ENCODE data around the gene CCDC88C. TPM values are rescaled to one million over a fixed set of nuclear protein-coding genes. Genes with fewer than 3 reads are reported as not detected.

Gene CCDC88C
- total RNA-seq, 1 donor = 174 TPM

DNA sequence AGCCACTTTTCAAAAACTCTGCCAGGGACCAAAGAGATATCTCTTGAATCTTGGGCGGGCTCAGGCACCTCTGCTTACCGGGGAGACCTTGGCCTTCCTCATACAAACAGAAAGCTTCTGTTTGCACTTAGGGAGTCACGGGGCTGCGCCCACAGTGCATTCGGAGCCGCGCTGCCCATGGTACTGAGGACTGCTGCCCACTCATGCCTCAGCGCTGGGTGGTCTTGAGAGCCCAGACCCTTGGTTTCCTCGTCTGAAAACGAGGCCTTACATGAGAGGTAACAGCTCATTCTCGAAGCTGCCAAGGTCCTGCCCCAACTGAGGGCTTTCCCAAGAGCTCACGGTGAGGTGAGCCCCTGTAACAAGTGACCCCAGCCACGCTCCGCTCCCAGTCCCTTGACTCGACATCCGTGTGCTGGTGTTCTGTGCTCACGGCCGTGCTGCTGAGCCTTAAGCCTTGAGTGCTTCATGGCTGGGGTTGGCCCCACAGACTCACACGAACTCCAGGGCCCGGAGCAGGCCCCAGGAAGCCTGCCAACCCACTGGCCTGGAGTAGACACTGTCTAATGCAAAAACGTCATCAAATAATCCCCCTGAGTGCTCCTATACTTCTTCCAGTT is 125.7 kb downstream of the CCDC88C start:
- no peaks in the 10 kb centered on the region for H3K4me1 ChIP-seq (ENCODE audit: insufficient read depth, low read length)
- no peaks in the 10 kb centered on the region for H3K27me3 ChIP-seq (ENCODE audit: insufficient read depth, low read length)
- H3K4me3 ChIP-seq (ENCODE audit: low read length) = no peak overlapping the region
- H3K9me3 ChIP-seq (ENCODE audit: low read depth, low read length) = no peaks in the 10 kb centered on the region

GRCh38 chr14:91290986-91291385 is 126.6 kb downstream of the CCDC88C start:
- no peak overlapping the region for H3K4me3 ChIP-seq (ENCODE audit: low read length)
- no peaks in the 10 kb centered on the region for H3K27me3 ChIP-seq (ENCODE audit: insufficient read depth, low read length)
- H3K4me1 ChIP-seq (ENCODE audit: insufficient read depth, low read length) = no peaks in the 10 kb centered on the region
- H3K9me3 ChIP-seq (ENCODE audit: low read depth, low read length) = no peaks in the 10 kb centered on the region

GRCh38 chr14:91289464-91289863 is 128.2 kb downstream of the CCDC88C start:
- no peaks in the 10 kb centered on the region for H3K9me3 ChIP-seq (ENCODE audit: low read depth, low read length)
- H3K4me3 ChIP-seq (ENCODE audit: low read length) = no peak overlapping the region
- peaks cover 7% of the 10 kb centered on the region for H3K4me1 ChIP-seq (ENCODE audit: insufficient read depth, low read length)
- H3K27me3 ChIP-seq (ENCODE audit: insufficient read depth, low read length) = no peaks in the 10 kb centered on the region

DNA sequence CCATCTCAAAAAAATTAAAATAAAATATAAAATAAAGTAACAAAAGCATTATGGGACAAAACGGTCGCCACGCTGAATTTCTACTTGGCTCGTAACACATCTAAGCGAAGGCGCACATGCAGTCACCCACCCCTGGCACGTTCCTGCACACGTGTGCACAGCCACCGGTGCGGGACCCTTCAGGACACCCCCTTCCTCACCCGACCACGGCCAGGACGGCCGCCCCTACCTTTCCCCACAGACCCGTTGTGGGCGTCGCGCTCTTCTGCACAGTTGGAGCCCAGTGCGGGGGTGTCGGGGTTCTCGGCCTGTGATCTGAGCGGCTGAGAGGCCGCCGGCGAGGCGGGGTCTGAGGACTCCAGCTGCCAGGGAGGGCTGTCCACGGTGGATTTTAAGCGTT is 128.7 kb downstream of the CCDC88C start:
- no peak overlapping the region for H3K4me3 ChIP-seq (ENCODE audit: low read length)
- H3K27me3 ChIP-seq (ENCODE audit: insufficient read depth, low read length) = no peaks in the 10 kb centered on the region
- H3K9me3 ChIP-seq (ENCODE audit: low read depth, low read length) = no peaks in the 10 kb centered on the region
- peaks cover 7% of the 10 kb centered on the region for H3K4me1 ChIP-seq (ENCODE audit: insufficient read depth, low read length)

- no peaks in the 10 kb centered on the region for H3K9me3 ChIP-seq (ENCODE audit: low read depth, low read length)
- no peaks in the 10 kb centered on the region for H3K27me3 ChIP-seq (ENCODE audit: insufficient read depth, low read length)
- H3K4me1 ChIP-seq (ENCODE audit: insufficient read depth, low read length) = peaks cover 7% of the 10 kb centered on the region
- no peak overlapping the region for H3K4me3 ChIP-seq (ENCODE audit: low read length)
Observed at GRCh38 chr14:91286530-91286937, 131.1 kb downstream of the CCDC88C start.

- H3K4me3 ChIP-seq (ENCODE audit: low read length) = no peak overlapping the region
- H3K9me3 ChIP-seq (ENCODE audit: low read depth, low read length) = no peaks in the 10 kb centered on the region
- H3K4me1 ChIP-seq (ENCODE audit: insufficient read depth, low read length) = peaks cover 7% of the 10 kb centered on the region
- H3K27me3 ChIP-seq (ENCODE audit: insufficient read depth, low read length) = no peaks in the 10 kb centered on the region
Observed at GRCh38 chr14:91284791-91285548, 132.7 kb downstream of the CCDC88C start.

- no peaks in the 10 kb centered on the region for H3K9me3 ChIP-seq (ENCODE audit: low read depth, low read length)
- no peak overlapping the region for H3K4me3 ChIP-seq (ENCODE audit: low read length)
- no peaks in the 10 kb centered on the region for H3K27me3 ChIP-seq (ENCODE audit: insufficient read depth, low read length)
- peaks cover 7% of the 10 kb centered on the region for H3K4me1 ChIP-seq (ENCODE audit: insufficient read depth, low read length)
Observed at GRCh38 chr14:91284146-91284790, 133.4 kb downstream of the CCDC88C start.

DNA sequence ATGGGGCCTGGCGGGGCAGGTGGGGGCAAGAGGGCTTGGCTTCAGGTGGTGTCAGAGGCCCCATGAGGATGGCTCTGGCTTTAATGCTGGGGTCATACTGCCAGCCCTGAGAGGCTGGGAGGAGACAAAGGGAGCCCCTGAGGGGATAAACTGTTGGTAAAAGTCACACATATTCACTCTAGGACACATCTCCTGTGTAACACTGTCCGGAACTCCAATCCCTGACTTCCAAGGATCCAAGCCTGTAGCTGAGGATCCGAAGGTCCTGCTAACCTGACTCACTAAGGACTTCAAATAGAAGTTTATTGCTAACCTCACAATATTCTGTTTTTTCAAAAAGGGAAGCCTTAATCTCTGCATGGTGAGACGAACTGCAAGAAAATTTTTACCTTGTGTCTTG is 134.0 kb downstream of the CCDC88C start:
- Histone ChIP-seq H3K4me3 (ENCODE audit: low read length) (no peak overlapping the region), H3K27me3 (ENCODE audit: insufficient read depth, low read length) (no peaks in the 10 kb centered on the region), H3K9me3 (ENCODE audit: low read depth, low read length) (no peaks in the 10 kb centered on the region), H3K4me1 (ENCODE audit: insufficient read depth, low read length) (peaks cover 7% of the 10 kb centered on the region)

DNA sequence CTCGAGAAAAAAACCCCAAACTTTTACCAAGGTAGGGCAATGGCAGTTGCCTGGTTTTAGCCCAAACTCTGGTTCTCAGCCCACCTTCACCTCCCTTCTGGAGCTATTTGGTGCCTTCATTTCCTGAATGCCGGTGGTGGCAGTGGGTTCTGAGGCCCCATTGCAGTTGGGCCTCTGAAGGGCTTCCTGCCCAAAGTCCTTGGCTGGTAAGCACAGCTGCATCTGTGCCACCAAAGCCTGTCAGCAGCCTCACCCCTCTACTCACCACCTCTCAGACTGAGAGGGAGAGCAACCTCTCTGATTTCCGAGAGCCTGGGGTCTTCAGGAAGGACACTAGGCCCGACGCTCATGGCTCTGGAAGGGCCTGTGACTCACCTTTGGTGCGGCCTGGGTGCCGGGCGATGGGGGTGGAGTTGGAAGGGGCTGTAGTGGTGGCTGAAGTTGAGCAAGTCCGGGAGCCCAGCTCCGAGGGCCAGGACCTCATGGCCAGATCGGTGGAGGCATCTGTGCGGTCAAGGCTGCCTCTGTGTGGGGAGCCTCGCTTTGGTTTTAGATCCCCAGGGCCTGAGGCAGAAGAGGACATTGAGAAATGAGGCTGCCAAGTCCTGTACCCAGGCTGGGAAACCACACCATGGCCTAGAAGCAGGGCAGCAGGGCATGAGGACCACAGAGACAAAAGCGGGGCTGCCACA is 134.5 kb downstream of the CCDC88C start:
- Histone ChIP-seq H3K27me3 (ENCODE audit: insufficient read depth, low read length) (no peaks in the 10 kb centered on the region), H3K9me3 (ENCODE audit: low read depth, low read length) (no peaks in the 10 kb centered on the region), H3K4me1 (ENCODE audit: insufficient read depth, low read length) (peaks cover 7% of the 10 kb centered on the region)

DNA sequence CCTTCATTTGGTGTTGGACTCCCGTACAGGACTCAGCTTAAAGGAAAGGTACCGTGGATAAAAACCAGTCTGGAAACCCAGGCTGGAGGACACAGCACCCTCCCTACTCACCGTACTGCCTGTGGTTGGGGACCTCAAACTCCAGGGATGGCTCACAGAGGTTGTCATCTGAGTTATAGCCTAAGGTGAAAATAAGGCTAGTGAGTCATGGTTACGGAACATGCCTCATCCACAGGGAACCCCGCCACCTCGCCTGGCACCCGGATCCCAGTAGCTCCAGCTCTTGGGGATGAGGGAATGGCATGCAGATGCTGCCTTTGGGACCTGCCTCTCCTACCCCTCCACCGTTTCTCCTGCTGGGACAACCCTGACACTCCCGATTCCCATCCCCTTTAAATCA is 136.3 kb downstream of the CCDC88C start:
- no peaks in the 10 kb centered on the region for H3K9me3 ChIP-seq (ENCODE audit: low read depth, low read length)
- no peak overlapping the region for H3K4me3 ChIP-seq (ENCODE audit: low read length)
- no peaks in the 10 kb centered on the region for H3K27me3 ChIP-seq (ENCODE audit: insufficient read depth, low read length)

More for the DNA sequence above, 134.5 kb downstream of the CCDC88C start:
- no peak overlapping the region for H3K4me3 ChIP-seq (ENCODE audit: low read length)

DNA sequence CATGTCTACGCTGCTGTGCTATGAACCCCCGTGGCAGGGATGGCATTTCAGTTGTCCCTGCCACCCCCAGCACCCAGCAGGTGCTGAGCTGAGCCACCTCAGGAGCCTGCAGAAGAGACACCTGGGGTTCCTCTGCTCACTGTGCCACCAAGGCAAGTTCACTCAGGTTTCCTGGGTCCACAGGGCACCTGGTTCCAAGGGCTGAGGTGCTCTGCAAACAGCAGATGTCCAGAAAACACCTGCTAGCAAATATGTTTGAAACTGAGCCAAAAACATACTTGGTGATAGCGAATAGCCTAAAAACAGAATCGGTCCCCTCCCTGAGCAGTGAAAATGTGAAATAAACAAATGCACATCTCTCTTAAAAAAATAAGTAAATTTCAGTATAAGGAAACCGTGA is 137.5 kb downstream of the CCDC88C start:
- Histone ChIP-seq H3K4me1 (ENCODE audit: insufficient read depth, low read length) (peaks cover under 1% of the 10 kb centered on the region), H3K4me3 (ENCODE audit: low read length) (no peak overlapping the region), H3K27me3 (ENCODE audit: insufficient read depth, low read length) (no peaks in the 10 kb centered on the region), H3K9me3 (ENCODE audit: low read depth, low read length) (no peaks in the 10 kb centered on the region)

More for the DNA sequence above, 136.3 kb downstream of the CCDC88C start:
- peaks cover 7% of the 10 kb centered on the region for H3K4me1 ChIP-seq (ENCODE audit: insufficient read depth, low read length)

GRCh38 chr14:91279354-91279753 is 138.3 kb downstream of the CCDC88C start:
- H3K4me3 ChIP-seq (ENCODE audit: low read length) = no peak overlapping the region
- H3K4me1 ChIP-seq (ENCODE audit: insufficient read depth, low read length) = no peaks in the 10 kb centered on the region
- H3K27me3 ChIP-seq (ENCODE audit: insufficient read depth, low read length) = no peaks in the 10 kb centered on the region
- H3K9me3 ChIP-seq (ENCODE audit: low read depth, low read length) = no peaks in the 10 kb centered on the region

- H3K4me3 ChIP-seq (ENCODE audit: low read length) = no peak overlapping the region
- H3K4me1 ChIP-seq (ENCODE audit: insufficient read depth, low read length) = no peaks in the 10 kb centered on the region
- H3K27me3 ChIP-seq (ENCODE audit: insufficient read depth, low read length) = no peaks in the 10 kb centered on the region
- H3K9me3 ChIP-seq (ENCODE audit: low read depth, low read length) = no peaks in the 10 kb centered on the region
Observed at GRCh38 chr14:91278383-91278715, 139.3 kb downstream of the CCDC88C start.

DNA sequence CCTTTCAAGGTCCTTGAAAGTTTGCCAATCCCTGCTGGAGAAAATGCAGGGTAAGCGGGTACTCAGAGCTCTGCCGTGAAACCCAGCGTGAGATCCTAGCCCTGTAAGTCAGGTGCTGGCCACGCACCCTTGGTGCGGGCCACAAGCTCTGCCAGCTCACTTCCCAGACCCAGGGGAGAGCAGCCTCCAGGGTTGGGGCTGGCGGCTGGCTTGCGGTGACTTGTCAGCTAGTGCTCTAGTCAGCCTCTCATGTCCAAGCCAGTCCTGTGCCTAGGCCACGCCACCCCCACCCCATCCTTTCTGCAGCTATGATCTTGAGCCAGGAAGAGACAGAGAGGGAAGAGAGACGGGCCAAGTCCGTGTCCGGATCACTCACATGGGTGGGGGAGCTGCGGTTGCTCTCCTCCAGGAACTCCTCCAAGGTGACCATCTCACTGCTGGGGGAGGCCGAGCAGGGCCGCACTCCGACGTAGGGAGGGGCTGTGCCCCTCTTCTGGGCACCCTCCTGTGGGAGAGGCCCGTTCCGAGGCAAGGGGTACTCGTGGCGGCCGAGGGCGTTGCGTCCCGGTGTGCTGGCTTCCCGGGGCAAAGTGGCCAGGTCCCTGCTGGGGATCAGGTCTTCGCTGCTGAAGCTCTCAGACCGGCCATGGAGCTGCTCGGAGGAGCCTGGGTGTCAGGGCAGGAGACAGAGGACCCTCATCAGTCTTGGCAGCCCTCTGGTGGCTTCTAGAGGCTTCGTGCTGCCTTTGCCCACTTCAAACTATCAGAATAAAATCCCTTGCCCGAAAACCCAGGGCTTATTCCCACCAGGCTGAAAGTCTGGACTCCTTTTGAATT is 139.9 kb downstream of the CCDC88C start:
- no peaks in the 10 kb centered on the region for H3K27me3 ChIP-seq (ENCODE audit: insufficient read depth, low read length)

More for the DNA sequence above, 139.9 kb downstream of the CCDC88C start:
- Histone ChIP-seq H3K9me3 (ENCODE audit: low read depth, low read length) (no peaks in the 10 kb centered on the region), H3K4me3 (ENCODE audit: low read length) (no peak overlapping the region), H3K4me1 (ENCODE audit: insufficient read depth, low read length) (no peaks in the 10 kb centered on the region)
